Breast epithelium (tissue), 4 donors: Measurements from ENCODE around the gene FZD2. TPM values are rescaled to one million over a fixed set of nuclear protein-coding genes. Genes with fewer than 3 reads are reported as not detected.
"Not testable (repeated sequence)": the region's sequence is repeated elsewhere in the genome, so short reads cannot be mapped to it uniquely, and the experiment has no call there.

Experiments used
- DNase-seq, 2 donors: peaks; one replicate each; pipeline ENCODE4 v3.0.0-alpha.2; 2019; ENCODE audit warnings: low spot score in 2 of 2
- H3K27ac ChIP-seq, 2 donors: fragments of 200-600 bp; sonication (generic) in 1 of 2; one replicate each; pipeline ENCODE4 v1.5.1; 2016 to 2019; ENCODE audit warnings: mild to moderate bottlenecking in 1 of 2
- H3K27me3 ChIP-seq, 2 donors: fragments of 200-600 bp; sonication (generic) in 1 of 2; one replicate each; pipeline versions ENCODE4 v1.5.1 to v1.6.0; 2017 to 2019; ENCODE audit warnings: control low read depth in 1 of 2, mild to moderate bottlenecking in 1 of 2
- H3K36me3 ChIP-seq: fragments of 200-600 bp; one replicate; pipeline ENCODE4 v1.5.1; 2019
- H3K4me1 ChIP-seq, 2 donors: fragments of 200-600 bp; sonication (generic); one replicate each; pipeline ENCODE4 v1.5.1; 2016 to 2019; ENCODE audit warnings: control low read depth in 1 of 2
- H3K4me3 ChIP-seq, 3 donors: fragments of 200-600 bp; sonication (generic); 1 replicate in 2 of 3; 2 replicates in 1 of 3; pipeline ENCODE4 v1.5.1; 2016 to 2019; ENCODE audit warnings: mild to moderate bottlenecking in 3 of 3, moderate library complexity in 2 of 3
- H3K9me3 ChIP-seq, 2 donors: fragments of 200-600 bp; sonication (generic) in 1 of 2; one replicate each; pipeline ENCODE4 v1.5.1; 2016 to 2019; ENCODE audit warnings: control low read depth in 1 of 2
- CTCF ChIP-seq, 3 donors: fragments of 450-650 bp; IDR thresholded peaks; one replicate each; pipeline ENCODE4 v1.5.1; 2016 to 2017; ENCODE audit warnings: antibody characterized with exemption in 3 of 3, mild to moderate bottlenecking in 3 of 3, moderate library complexity in 3 of 3
- POLR2A ChIP-seq: fragments of 450-650 bp; IDR thresholded peaks from one replicate; pipeline ENCODE4 v1.6.1; 2016; ENCODE audit warnings: antibody characterized with exemption, mild to moderate bottlenecking, moderate library complexity
- POLR2AphosphoS5 ChIP-seq, 3 donors: sonication (generic); formaldehyde crosslinking; IDR thresholded peaks; one replicate each; pipeline ENCODE4 v1.6.1; 2017; ENCODE audit warnings: antibody characterized with exemption in 3 of 3
- intact Hi-C: fragments of 100-400 bp; cut with DNase I; formaldehyde crosslinking; loops from one replicate; pipeline ENCODE4 v1.15.1; 2023; ENCODE audit warnings: low total_unique reads
- total RNA-seq, 3 donors: library from RNA; depleted of rRNA; stranded (reverse); fragments of >200 nt; gene quantifications; one replicate each; pipeline ENCODE4 v1.1.0, GENCODE V29; 2016

Gene FZD2
- total RNA-seq, 3 donors from 2014 or later = 1.9 to 3.6 (median 3.0) TPM

DNA sequence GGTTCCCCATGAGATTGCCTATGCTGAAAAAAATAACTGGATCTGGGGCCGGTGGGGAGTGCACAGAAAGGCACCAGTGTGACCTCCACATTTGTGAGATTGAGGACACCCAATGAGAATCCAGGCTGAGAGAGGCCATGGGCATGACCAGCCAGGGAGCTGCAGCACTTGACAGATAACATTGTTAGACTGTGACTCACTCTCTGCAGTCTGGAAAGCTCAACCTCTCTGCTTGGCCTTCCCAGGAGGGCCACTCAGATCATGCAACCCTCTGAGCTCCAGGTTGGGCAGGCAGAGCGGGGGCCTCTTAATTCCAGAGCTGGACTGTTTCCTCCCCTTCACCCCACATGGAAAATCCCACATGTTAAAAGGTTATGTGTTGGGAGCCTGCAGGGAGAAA lies 30.1 kb downstream of the FZD2 start:
- Histone ChIP-seq H3K9me3 (no peaks in the 10 kb centered on the region), H3K4me1 (no peaks in the 10 kb centered on the region), H3K36me3 (no peaks in the 10 kb centered on the region), H3K4me3 (no peak overlapping the region), H3K27me3 (no peaks in the 10 kb centered on the region), H3K27ac (no peak overlapping the region)
- no peak for DNase-seq
- TF ChIP-seq POLR2A = no peak
- intact Hi-C loops = no loop called here

- Histone ChIP-seq H3K4me1 (no peaks in the 10 kb centered on the region), H3K4me3 (no peak overlapping the region), H3K36me3 (no peaks in the 10 kb centered on the region), H3K27me3 (no peaks in the 10 kb centered on the region), H3K27ac (no peak overlapping the region), H3K9me3 (no peaks in the 10 kb centered on the region)
- DNase-seq = no peak
- TF ChIP-seq CTCF (IDR thresholded peaks at IDR 0.05) (no peak), POLR2AphosphoS5 (IDR thresholded peaks at IDR 0.05) (no peak), POLR2A (no peak)
- intact Hi-C loops = no loop called here
Measured at GRCh38 chr17:44589316-44590071, 32.2 kb downstream of the FZD2 start.

DNA sequence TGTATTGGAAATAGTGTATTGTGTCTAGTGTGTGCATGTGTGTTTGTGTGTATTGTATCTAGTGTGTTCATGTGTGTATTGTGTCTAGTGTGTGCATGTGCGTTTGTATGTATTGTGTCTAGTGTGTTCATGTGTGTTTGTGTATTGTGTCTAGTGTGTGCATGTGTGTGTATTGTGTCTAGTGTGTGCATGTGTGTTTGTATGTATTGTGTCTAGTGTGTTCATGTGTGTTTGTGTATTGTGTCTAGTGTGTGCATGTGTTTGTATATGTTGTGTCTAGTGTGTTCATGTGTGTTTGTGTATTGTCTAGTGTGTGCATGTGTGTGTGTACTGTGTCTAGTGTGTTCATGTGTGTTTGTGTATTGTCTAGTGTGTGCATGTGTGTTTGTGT lies 32.8 kb downstream of the FZD2 start:
- H3K27ac ChIP-seq, H3K36me3 ChIP-seq, H3K27me3 ChIP-seq, H3K4me1 ChIP-seq, DNase-seq, intact Hi-C loops, H3K9me3 ChIP-seq, H3K4me3 ChIP-seq: not testable (repeated sequence)

GRCh38 chr17:44590762-44591161 lies 33.5 kb downstream of the FZD2 start:
- DNase-seq, H3K27ac ChIP-seq, H3K4me1 ChIP-seq, H3K36me3 ChIP-seq, intact Hi-C loops, H3K27me3 ChIP-seq, H3K9me3 ChIP-seq, H3K4me3 ChIP-seq: not testable (repeated sequence)

DNA sequence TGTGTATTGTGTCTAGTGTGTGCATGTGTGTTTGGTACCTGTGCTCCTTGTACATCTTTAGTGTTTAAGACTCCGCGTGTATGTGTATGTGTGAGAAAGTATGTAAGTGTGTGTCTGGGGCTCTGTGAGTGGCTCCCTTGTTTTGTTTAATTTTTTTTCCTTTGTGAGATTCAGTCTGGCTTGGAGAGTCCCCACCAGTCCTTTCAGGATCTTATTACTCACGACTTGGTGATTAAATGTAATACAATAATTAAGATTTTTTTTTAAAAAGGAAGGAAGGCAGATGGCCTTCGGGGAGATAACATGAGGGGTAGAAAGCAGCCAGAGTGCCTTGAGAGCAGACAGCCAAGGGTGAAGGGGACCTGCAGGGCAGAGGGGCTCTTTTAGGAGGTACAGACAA lies 33.9 kb downstream of the FZD2 start:
- Histone ChIP-seq H3K9me3 (no peaks in the 10 kb centered on the region), H3K36me3 (no peaks in the 10 kb centered on the region), H3K27ac (no peak overlapping the region), H3K4me3 (no peak overlapping the region), H3K4me1 (no peaks in the 10 kb centered on the region), H3K27me3 (no peaks in the 10 kb centered on the region)
- DNase-seq = no peak
- intact Hi-C loops = no loop called here
- TF ChIP-seq CTCF (IDR thresholded peaks at IDR 0.05) (no peak), POLR2AphosphoS5 (IDR thresholded peaks at IDR 0.05) (no peak), POLR2A (no peak)

DNA sequence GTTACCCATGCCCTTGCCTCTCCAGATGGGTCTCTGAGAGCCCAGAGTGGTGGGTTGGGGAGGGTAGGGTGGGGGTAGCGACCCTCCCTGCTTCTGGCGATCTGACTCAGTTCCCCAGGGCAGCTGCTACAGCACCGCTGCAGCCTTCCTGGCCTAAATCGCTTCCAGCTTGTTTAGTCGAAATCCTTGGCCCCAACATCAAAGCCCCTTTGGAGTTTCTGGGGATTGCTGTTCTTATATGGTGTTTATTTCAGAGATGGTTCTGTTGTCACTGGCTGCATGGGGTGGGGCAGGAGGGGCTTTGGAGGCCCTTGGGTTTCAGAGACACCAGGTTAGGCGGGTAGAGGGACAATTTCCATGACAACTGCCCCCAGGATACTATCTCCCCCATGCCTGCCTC lies 35.9 kb downstream of the FZD2 start:
- Histone ChIP-seq H3K4me3 (no peak overlapping the region), H3K36me3 (no peaks in the 10 kb centered on the region), H3K27me3 (no peaks in the 10 kb centered on the region), H3K9me3 (no peaks in the 10 kb centered on the region), H3K4me1 (no peaks in the 10 kb centered on the region), H3K27ac (no peak overlapping the region)
- DNase-seq = no peak
- no peak for TF ChIP-seq POLR2AphosphoS5 (IDR thresholded peaks at IDR 0.05)
- no peak for TF ChIP-seq POLR2A
- TF ChIP-seq CTCF (IDR thresholded peaks at IDR 0.05) = no peak
- intact Hi-C loops = no loop called here
